ENCODE results near the gene FAM219A. TPM values are rescaled to one million over a fixed set of nuclear protein-coding genes. Genes with fewer than 3 reads are reported as not detected.
A peak's percentile ranks its signal among the peaks of the same experiment; 100 is the strongest.

Gene FAM219A
- total and polyA plus RNA-seq, 5 experiments from 2014 or later = 0.59 to 18.5 (median 1.1) TPM

DNA sequence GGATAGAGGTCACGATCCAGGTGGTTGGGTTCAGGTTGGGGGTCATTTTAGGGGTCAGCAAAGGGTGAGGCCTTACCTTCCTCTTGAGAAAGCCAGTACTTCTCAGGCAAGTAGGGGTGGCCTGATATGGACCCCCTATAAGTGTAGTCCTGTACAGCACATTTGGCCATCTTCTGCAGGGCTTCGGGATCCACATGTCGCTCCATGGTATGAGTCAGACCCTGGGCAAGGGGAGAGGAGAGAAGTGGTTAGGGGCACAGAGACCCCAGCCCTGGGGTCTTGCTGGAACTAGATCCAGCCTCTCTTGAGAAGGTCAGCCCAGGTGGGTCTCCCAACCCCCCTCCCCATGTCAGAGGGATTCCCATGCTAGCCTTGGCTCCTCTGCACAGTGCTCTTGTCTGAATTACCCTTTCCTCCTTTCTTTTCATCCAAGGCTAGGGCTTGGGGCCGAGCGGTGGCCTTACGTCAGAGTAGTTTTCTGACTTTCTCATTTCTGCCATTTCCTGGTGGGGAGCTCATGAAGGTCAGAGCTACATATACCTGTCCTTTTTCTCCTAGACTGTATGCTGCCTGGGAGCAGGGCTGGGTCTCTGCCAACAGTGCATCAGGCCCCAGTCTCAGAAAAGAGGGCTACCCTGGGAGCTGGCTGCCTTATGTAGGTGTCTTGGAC, 72.7 kb downstream of the FAM219A start:
- Mint-ChIP-seq H3K4me3 (no peak overlapping the region), H3K9me3 (no peaks in the 10 kb centered on the region), H3K27ac (peak overlapping the region in 1 of 10 donors; percentile 13), H3K27me3 (peaks cover 0 to 3% (median 0%) of the 10 kb centered on the region in 5 donors), H3K4me1 (peaks cover 10 to 18% (median 13%) of the 10 kb centered on the region in 4 donors), H3K36me3 (peaks cover 0 to 4% (median 2%) of the 10 kb centered on the region in 3 donors)
- POLR2A ChIA-PET = interaction anchor here (0.7 kb wide), 1 partner anchor 15 kb away, joined by 5 read pairs; no protein-coding TSS in a partner anchor
- DNase-seq = no peak
- no peak for ATAC-seq

DNA sequence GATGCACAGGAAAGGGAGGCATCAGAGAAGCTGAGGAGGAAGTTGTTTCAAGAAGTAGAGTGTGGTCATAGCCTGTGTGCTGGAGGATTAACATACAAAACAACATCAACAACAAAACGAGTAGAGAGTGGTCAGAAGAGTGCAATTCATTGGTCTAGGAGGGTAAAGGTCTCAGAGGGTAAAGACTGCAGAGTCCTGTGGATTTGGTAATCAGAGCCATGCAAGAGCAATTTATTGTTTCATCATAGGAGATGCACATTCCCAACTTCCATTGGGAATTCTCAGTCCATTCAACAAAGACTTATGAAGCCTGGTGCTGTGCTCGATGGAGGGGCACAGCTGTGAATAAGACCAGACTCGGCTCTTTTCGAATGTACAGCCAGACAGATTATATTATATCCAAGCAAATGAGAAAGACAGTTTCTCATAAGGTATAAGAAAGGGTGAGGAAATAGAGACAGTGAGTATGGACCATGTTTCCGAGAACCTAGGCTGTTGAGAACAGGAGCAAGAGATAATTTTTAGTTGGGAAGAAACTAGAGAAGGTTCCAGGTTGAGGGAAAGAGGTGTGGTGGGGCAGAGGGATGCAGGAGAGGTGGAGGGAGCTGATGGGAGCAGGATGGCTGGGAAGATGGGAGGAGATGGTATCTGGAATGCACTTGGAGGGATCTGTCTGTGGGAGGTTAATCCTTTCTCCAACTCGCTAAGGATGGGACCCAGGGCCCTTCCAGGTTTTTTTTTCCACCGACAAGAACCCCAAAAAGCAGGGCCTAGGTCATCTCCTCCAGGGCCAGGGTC, 73.8 kb downstream of the FAM219A start:
- Mint-ChIP-seq H3K27me3 (peaks cover 0 to 3% (median 0%) of the 10 kb centered on the region in 5 donors), H3K36me3 (peaks cover 0 to 4% (median 2%) of the 10 kb centered on the region in 3 donors), H3K9me3 (no peaks in the 10 kb centered on the region), H3K27ac (no peak overlapping the region), H3K4me3 (no peak overlapping the region), H3K4me1 (peaks cover 17 to 29% (median 24%) of the 10 kb centered on the region in 4 donors)
- ATAC-seq (no peak), DNase-seq (no peak)
- POLR2A ChIA-PET = interaction anchor here (0.6 to 0.7 kb wide), 2 partner anchors 16 to 560 kb away, joined by 3 to 5 read pairs; no protein-coding TSS in a partner anchor

DNA sequence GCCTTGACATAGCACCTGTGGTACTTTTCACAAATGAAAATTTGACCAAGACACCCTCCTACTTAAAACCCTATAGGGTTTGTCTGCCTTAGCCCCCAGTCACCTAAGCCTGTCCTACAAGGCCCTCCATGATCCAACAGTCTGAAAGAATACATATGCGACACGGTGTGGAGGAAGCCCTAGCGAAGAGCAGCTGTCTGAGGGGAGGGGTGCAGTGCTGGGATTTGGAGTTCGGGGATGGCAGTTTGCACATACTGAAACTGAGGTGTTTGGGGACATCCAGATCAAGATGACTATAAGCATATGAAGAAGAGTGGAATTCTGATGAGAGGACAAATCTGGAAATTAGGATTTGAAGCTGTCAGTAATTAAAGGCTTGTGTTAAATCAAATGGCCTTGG, 74.5 kb downstream of the FAM219A start:
- peaks cover 22 to 36% (median 30%) of the 10 kb centered on the region in 4 donors for H3K4me1 Mint-ChIP-seq
- POLR2A ChIA-PET = no interaction called here
- no peak overlapping the region for H3K4me3 Mint-ChIP-seq

DNA sequence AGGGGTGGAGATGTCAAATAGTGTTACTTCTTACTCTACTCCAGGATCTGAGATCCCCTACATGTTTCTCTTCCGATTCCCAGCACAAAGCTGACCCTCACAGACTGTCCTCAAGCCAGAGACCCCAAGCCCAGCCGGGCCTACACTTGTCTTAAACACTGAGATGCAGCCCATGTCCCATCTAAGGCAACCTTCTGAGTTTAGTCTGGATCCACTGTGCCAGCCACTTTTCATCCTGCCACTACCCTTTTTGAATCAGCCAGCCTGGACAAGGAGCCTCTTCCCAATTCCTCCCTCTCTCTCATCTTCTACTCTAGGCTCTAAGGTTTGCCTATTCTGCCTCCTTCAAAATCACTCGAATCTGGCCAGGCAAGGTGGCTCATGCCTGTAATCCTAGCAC, 75.5 kb downstream of the FAM219A start:
- H3K4me3 Mint-ChIP-seq = peak overlapping the region in 2 of 10 donors; percentile 4 to 69
- no peak overlapping the region for H3K27ac Mint-ChIP-seq

More for the DNA sequence above, 74.5 kb downstream of the FAM219A start:
- ATAC-seq = no peak
- DNase-seq = no peak
- no peak overlapping the region for H3K27ac Mint-ChIP-seq
- H3K9me3 Mint-ChIP-seq = no peaks in the 10 kb centered on the region
- peaks cover 0 to 4% (median 2%) of the 10 kb centered on the region in 3 donors for H3K36me3 Mint-ChIP-seq
- peaks cover 0 to 2% (median 0%) of the 10 kb centered on the region in 5 donors for H3K27me3 Mint-ChIP-seq

DNA sequence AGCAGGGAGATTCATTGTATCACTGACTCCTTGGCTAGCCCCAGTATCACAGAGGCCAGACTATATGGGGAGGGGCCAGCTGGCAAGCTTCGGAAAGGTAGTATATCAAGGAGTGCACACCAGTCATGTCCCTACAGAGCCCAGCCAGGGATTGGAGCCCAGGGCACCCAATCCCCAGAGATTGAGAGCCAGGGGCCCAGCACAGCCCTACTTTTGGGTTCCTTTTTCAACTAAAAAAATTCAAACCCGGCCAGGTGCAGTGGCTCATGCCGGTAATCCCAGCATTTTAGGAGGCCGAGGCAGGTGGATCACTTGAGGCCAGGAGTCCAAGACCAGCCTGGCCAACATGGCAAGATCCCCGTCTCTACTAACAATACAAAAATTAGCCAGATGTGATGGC, 76.3 kb downstream of the FAM219A start:
- DNase-seq = no peak
- H3K36me3 Mint-ChIP-seq = no peaks in the 10 kb centered on the region
- ATAC-seq = no peak
- no peaks in the 10 kb centered on the region for H3K9me3 Mint-ChIP-seq
- POLR2A ChIA-PET = interaction anchor here (0.7 kb wide), 1 partner anchor 142 kb away, joined by 3 read pairs; no protein-coding TSS in a partner anchor
- H3K4me3 Mint-ChIP-seq = peak overlapping the region in 9 of 10 donors; percentile 42 to 97 (median 90)
- H3K27ac Mint-ChIP-seq = peak overlapping the region in 4 of 10 donors; percentile 75 to 89 (median 88)
- peaks cover 27 to 45% (median 38%) of the 10 kb centered on the region in 4 donors for H3K4me1 Mint-ChIP-seq
- H3K27me3 Mint-ChIP-seq = no peaks in the 10 kb centered on the region

More for the DNA sequence above, 75.5 kb downstream of the FAM219A start:
- POLR2A ChIA-PET = interaction anchor here (0.6 to 0.7 kb wide), 2 partner anchors 681 to 1770 kb away, joined by 4 to 5 read pairs; no protein-coding TSS in a partner anchor
- Mint-ChIP-seq H3K9me3 (no peaks in the 10 kb centered on the region), H3K4me1 (peaks cover 26 to 41% (median 35%) of the 10 kb centered on the region in 4 donors), H3K36me3 (no peaks in the 10 kb centered on the region), H3K27me3 (no peaks in the 10 kb centered on the region)
- ATAC-seq (no peak), DNase-seq (no peak)

DNA sequence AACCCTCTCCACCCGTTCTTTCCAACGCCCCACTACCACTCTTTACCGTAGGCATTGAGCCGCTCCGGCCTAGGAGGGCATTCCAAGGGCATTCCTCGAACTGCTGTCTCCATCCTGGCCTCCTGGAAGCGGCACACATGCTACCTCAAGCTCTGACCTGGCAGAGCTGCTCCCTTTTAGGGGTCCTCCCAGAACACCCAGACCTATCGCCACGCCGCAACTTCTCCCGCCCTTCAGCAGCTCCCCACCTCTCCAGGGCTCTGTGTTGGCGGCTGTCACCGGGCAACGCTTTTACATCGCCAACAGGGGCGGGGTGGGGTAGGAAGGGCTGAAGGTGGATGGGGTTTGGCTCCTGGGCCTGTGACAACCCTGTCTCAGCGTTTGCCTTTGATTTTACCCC, 77.0 kb downstream of the FAM219A start:
- POLR2A ChIA-PET = interaction anchor here (0.6 to 1.7 kb wide), 5 partner anchors 11 to 1775 kb away, joined by 3 to 4 read pairs (median 3); no protein-coding TSS in a partner anchor
- H3K36me3 Mint-ChIP-seq = no peaks in the 10 kb centered on the region

DNA sequence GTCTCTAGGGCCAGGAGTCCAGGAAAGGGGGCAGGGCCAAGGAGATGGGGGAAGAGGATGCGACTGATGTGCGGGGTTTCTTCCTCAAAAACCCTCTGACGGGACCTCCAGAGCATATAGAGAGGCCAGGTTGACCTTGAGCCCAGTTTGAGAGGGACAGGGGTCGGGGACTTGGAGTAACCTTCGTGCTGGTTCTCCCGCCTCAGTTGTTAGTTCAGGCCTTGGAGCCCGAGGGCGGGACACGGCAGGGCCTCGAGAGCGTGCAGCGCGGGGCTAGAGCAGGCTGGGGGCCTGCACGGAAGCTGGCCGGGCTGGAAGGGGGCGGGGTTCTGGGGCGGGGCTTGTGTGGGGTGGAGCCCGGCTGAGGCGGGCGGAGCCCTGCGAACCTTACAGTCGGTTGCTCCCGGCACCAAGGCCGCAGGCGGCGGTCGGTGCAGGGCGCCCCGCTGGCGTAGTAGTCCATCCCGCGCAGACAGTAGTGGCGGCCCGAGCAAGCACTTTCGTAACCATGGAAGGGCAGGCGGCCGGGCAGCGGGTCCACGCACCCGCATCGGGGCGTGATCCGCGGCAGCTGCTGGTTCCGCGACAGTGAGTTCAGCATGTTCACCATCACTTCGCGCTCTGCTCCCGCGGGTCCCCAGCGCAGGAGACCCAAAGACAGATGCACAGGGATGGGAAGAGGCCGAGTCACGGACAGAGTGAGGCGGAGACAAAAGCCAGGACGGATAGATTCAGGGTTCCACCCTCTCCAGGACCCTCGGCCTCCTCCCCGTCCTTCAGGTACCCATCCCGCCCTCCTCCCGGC, 77.7 kb downstream of the FAM219A start:
- Mint-ChIP-seq H3K9me3 (no peaks in the 10 kb centered on the region), H3K4me3 (peak overlapping the region; percentile 75 to 97 (median 90)), H3K4me1 (peaks cover 32 to 55% (median 47%) of the 10 kb centered on the region in 4 donors), H3K36me3 (no peaks in the 10 kb centered on the region), H3K27ac (peak overlapping the region; percentile 32 to 96 (median 88)), H3K27me3 (no peaks in the 10 kb centered on the region)
- POLR2A ChIA-PET = interaction anchor here (0.6 to 2.7 kb wide), 12 partner anchors 12 to 1775 kb away, joined by 3 to 22 read pairs (median 3); partner anchors contain the start of genes UBAP1 and UBE2R2
- DNase-seq = peak; percentile 51 to 84 (median 76)
- peak; percentile 47 to 60 for ATAC-seq

More for the DNA sequence above, 77.0 kb downstream of the FAM219A start:
- no peaks in the 10 kb centered on the region for H3K27me3 Mint-ChIP-seq
- peak overlapping the region; percentile 75 to 97 (median 90) for H3K4me3 Mint-ChIP-seq
- DNase-seq (peak in 7 of 10 donors; percentile 35 to 74 (median 48)), ATAC-seq (peak in 1 of 2 donors; percentile 3)
- peaks cover 28 to 49% (median 41%) of the 10 kb centered on the region in 4 donors for H3K4me1 Mint-ChIP-seq
- peak overlapping the region in 9 of 10 donors; percentile 72 to 93 (median 88) for H3K27ac Mint-ChIP-seq
- no peaks in the 10 kb centered on the region for H3K9me3 Mint-ChIP-seq

DNA sequence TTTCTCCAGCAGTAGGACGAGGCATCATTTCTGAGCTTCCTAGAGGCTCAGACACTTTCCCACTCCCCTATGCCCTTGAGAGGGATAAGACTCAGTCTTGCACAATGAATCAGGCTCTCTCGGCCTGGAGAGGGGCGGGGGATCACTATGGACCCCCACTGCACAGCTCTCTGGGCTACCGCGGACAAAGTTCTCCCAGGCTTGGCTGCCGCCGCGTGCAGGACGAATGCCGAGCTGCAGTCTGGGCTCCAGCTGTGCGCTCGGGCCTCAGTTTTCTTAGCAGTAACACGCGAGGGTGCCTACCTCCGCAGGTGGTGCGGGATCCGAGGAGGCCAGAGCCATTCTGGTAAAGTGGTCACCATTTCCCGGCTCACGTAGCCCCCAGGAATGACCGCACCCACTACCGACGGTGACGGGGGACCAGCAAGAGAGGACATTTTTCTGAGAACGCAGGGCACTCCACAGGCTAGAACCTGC, 78.3 kb downstream of the FAM219A start:
- DNase-seq = no peak
- POLR2A ChIA-PET = interaction anchor here (0.9 to 2.7 kb wide), 10 partner anchors 42 to 564 kb away, joined by 3 to 22 read pairs (median 3); partner anchors contain the start of genes UBAP1 and UBE2R2
- no peaks in the 10 kb centered on the region for H3K36me3 Mint-ChIP-seq
- ATAC-seq = no peak
- peaks cover 32 to 62% (median 53%) of the 10 kb centered on the region in 4 donors for H3K4me1 Mint-ChIP-seq
- peak overlapping the region; percentile 75 to 97 (median 90) for H3K4me3 Mint-ChIP-seq
- H3K27ac Mint-ChIP-seq = peak overlapping the region in 9 of 10 donors; percentile 32 to 96 (median 88)
- no peaks in the 10 kb centered on the region for H3K9me3 Mint-ChIP-seq
- H3K27me3 Mint-ChIP-seq = no peaks in the 10 kb centered on the region

DNA sequence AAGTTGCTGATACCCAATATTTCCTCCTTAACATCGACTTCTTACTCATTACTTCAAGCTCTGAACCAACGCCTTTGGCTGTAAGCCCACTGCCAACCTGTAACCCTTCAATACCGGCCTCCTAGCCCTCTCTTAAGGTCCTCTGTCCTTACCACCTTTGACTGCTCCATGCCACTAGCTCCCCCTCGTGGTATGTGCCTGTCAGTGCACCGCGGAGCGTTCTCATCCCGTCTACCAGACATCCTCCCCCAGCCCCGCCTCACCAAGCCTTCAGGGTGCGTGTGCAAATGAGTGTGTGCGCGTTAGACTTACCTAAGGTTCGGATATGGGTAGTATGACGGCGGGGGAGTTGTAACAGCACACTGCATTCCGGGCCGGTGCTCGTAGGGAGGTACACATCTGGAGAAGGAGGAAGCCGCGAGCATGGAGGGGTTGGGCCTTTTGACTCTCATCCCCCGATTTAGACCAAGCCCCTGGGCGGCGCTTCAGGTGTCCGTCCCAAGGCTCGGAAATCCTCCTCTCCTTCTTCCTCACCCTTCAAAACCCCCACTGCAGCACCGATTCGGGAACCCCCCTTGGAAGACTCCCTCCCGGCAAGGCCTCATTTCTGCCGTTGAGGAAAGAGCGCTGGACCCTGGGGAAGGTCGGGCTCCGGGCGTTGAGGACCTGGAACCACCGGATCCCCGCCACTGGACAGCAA, 78.9 kb downstream of the FAM219A start:
- Mint-ChIP-seq H3K27me3 (no peaks in the 10 kb centered on the region), H3K4me3 (peak overlapping the region; percentile 75 to 97 (median 90)), H3K36me3 (no peaks in the 10 kb centered on the region), H3K9me3 (no peaks in the 10 kb centered on the region), H3K4me1 (peaks cover 32 to 62% (median 53%) of the 10 kb centered on the region in 4 donors), H3K27ac (peak overlapping the region; percentile 39 to 96 (median 88))
- peak; percentile 77 to 93 (median 88) for DNase-seq
- ATAC-seq = peak; percentile 28 to 29
- POLR2A ChIA-PET = interaction anchor here (0.6 to 2.7 kb wide), 12 partner anchors 44 to 563 kb away, joined by 3 to 22 read pairs (median 3); partner anchors contain the start of genes DCAF12 and UBE2R2

DNA sequence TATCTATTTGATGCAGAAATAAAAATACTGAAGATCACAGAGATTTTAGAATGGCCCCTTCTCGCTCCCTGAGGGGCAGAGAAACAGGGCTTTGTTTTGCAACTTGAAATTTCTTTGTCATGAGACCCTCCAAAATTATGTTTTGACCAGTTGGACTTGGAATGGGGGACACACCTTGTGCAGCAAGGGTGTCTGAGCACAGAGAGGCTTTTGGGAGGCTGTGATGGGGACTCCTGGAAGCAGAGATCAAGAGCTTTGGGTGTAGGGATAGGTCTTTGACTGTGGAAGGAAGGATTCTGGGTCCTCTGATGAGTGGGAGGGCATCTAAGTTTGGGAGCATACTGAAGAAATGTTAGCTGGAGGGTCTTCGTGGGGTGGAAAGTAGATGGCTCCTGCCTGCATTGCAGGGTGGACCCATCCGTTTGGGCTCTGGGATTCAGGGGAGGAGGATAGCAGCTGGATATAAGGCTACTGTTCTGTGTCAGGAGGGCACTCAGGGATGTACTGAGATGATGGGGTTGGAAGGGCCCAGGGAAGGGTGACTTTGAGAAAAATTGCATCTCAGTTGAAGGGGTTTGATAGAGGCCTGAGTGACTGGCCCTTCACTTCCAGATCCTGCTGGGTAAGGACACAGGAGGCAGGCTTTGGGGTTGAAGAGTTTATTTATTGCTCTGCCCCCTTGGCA, 79.9 kb downstream of the FAM219A start:
- H3K9me3 Mint-ChIP-seq = no peaks in the 10 kb centered on the region
- peak overlapping the region in 9 of 10 donors; percentile 33 to 87 (median 43) for H3K4me3 Mint-ChIP-seq
- peaks cover 30 to 62% (median 53%) of the 10 kb centered on the region in 4 donors for H3K4me1 Mint-ChIP-seq
- H3K27me3 Mint-ChIP-seq = no peaks in the 10 kb centered on the region
- no peak for ATAC-seq
- POLR2A ChIA-PET = interaction anchor here (0.6 to 3.6 kb wide), 11 partner anchors 28 to 562 kb away, joined by 3 to 27 read pairs (median 4); partner anchors contain the start of genes DCAF12, KIF24, NUDT2 and UBE2R2
- H3K36me3 Mint-ChIP-seq = no peaks in the 10 kb centered on the region
- peak overlapping the region in 4 of 10 donors; percentile 12 to 96 (median 66) for H3K27ac Mint-ChIP-seq
- no peak for DNase-seq

Data from naive thymus-derived CD8-positive, alpha-beta T cell (primary cell).